Measurements from ENCODE around the gene SGCA. TPM values are rescaled to one million over a fixed set of nuclear protein-coding genes. Genes with fewer than 3 reads are reported as not detected.

Gene SGCA
- polyA plus RNA-seq, 4 donors, result 0.48 to 1.5 (median 0.89) TPM

DNA sequence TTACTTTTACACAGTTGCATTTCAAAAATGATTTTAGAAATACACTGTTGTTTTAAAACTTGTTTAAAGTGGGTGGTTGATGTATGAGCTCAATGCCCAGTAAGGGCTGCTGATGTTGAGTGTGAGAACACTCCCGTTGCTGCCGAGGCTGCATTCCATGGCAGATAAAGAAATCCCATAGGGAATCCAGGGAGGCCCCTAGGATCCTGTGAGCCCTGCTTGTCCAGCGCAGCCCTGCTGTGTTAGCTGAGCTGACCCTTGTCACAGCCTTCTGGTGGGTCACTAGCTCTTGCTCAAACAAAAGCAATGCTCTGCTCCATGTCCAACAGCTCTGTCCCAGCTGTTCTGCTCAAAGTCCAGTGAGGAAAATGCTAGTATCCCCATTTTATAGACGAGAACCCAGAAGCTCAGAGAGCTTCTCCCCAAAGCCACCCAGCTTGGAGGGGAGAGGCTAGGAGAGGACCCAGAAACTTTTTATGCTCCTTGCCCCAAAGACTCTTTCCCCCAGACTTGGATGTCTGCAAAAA is 54.2 kb downstream of the SGCA start:
- no peak for DNase-seq (ENCODE audit: low read depth in 4 of 4, low spot score in 3 of 4)

DNA sequence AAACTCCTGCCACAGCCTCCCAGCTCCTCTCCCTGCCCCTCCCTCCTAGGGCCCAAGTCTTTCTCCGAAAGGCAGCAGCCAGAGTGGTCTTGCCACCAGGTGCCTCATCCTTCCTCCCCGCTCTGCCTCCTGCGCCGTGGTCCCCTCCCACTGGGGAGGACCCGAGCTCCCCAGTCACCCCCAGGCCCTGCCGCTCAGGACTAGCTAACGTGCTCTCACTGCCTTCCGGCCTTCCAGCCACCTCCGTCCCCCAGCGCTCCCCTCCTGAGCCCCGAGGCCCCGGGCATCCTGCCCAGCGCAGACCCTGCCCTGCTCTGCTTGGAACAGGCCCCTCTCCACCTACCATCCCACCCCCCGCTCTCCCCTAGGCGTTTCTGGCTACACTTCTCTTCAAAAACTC is 55.0 kb downstream of the SGCA start:
- DNase-seq (ENCODE audit: low read depth in 4 of 4, low spot score in 3 of 4), result no peak

DNA sequence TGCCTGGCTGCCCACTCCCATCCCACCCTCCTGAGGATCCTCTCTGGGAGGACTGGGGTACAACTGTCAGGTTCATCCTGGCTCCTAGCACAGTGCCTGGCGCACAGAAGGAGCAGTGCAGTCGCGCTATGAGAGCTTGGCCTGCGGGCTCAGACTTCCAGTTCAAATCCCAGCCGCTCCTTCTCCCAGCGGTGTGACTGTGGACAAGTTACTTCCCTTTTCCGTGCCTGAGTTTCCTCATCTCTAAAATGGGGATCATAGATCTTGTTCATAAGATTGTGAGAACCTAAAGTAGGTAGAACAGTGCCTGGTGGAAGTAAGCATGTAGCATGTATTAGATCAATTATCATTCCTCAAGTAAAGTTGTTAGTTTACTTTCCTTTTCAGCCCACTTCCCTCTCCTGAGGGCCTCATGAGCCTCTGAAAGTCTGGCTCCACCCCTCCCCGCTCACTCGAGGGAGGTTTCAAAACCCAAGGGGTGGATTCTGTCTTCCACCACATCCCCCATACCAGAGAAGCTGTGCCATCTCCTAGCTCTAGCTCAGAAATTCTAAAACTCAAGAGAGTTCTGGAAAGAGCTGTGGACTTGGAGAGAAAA is 55.6 kb downstream of the SGCA start:
- DNase-seq (ENCODE audit: low read depth in 4 of 4, low spot score in 3 of 4), result no peak

DNA sequence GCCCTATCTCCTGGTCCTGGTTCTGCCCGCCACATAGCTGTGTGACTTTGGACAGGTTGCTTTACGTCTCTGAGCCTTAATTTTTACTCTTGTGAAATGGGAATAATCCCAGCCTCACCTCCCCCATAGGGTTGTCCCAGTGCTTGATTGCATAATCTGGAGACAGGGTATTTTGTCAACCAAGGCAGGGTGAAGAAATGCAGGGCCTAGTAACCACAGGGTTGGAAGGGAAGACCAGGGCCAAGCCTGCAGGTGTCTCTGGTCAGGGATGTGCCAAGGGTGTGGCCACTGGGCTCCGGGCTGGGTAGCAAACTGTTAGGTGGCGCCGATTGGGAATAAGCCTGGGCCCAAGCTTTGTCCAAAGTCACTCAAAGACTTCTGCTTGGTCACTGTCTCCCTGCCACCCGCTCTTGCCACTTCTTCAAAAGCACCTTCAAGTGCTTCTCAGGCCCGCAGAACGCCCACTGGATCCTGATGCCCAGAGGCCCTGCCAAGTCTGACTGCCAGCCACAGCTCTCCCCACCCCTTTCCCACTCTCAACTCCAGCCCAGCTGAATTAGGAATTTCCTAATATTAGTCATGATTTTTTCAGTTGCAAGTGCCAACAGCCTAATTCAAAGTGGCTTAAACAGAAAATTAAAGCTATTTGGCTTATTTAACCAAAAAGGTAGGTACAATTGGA is 56.2 kb downstream of the SGCA start:
- DNase-seq (ENCODE audit: low read depth in 4 of 4, low spot score in 3 of 4), result no peak

GRCh38 chr17:50222922-50223321 is 57.1 kb downstream of the SGCA start:
- DNase-seq (ENCODE audit: low read depth in 4 of 4, low spot score in 3 of 4), result no peak

Other genes starting within 250 kb of the SGCA start
- gene DLX4, start 196.8 kb upstream of the SGCA start, polyA plus RNA-seq (ENCODE audit: insufficient read length in 4 of 4), result under 1 TPM in 3 of 4 donors, not detected in 1; 0.60 to 0.98 (median 0.66) TPM
- 1 to 10 TPM in 3 of 4 donors, under 1 TPM in 1; 0.99 to 1.7 (median 1.3) TPM for gene DLX3, start 170.8 kb upstream of the SGCA start, polyA plus RNA-seq (ENCODE audit: insufficient read length in 4 of 4)
- gene ITGA3, start 109.9 kb upstream of the SGCA start, polyA plus RNA-seq (ENCODE audit: insufficient read length in 4 of 4), result 100 to 1,000 TPM in 1 of 4 donors, 10 to 100 TPM in 3; 48.3 to 109 (median 88.1) TPM
- gene PDK2, start 70.7 kb upstream of the SGCA start, polyA plus RNA-seq (ENCODE audit: insufficient read length in 4 of 4), result 100 to 1,000 TPM in 3 of 4 donors, 10 to 100 TPM in 1; 68.8 to 113 (median 112) TPM
- gene SAMD14, start 35.8 kb upstream of the SGCA start, polyA plus RNA-seq (ENCODE audit: insufficient read length in 4 of 4), result 10 to 100 TPM in 3 of 4 donors, 1 to 10 TPM in 1; 9.2 to 19.0 (median 13.1) TPM
- gene PPP1R9B, start 15.3 kb upstream of the SGCA start, polyA plus RNA-seq (ENCODE audit: insufficient read length in 4 of 4), result 10 to 100 TPM; 40.5 to 54.9 (median 46.6) TPM
- 1,000 to 10,000 TPM in 1 of 4 donors, 100 to 1,000 TPM in 3; 462 to 7,291 (median 934) TPM for gene COL1A1, start 35.6 kb downstream of the SGCA start, polyA plus RNA-seq (ENCODE audit: insufficient read length in 4 of 4)
- gene TMEM92, start 108.5 kb downstream of the SGCA start, polyA plus RNA-seq (ENCODE audit: insufficient read length in 4 of 4), result 1 to 10 TPM in 3 of 4 donors, under 1 TPM in 1; 0.66 to 2.9 (median 1.9) TPM
- gene XYLT2, start 180.1 kb downstream of the SGCA start, polyA plus RNA-seq (ENCODE audit: insufficient read length in 4 of 4), result 10 to 100 TPM; 18.2 to 24.5 (median 19.1) TPM
- 10 to 100 TPM; 59.8 to 76.3 (median 69.4) TPM for gene MRPL27, start 207.2 kb downstream of the SGCA start, polyA plus RNA-seq (ENCODE audit: insufficient read length in 4 of 4)
- gene EME1, start 207.2 kb downstream of the SGCA start, polyA plus RNA-seq (ENCODE audit: insufficient read length in 4 of 4), result 1 to 10 TPM; 7.3 to 9.2 (median 8.0) TPM
- gene LRRC59, start 231.5 kb downstream of the SGCA start, polyA plus RNA-seq (ENCODE audit: insufficient read length in 4 of 4), result 10 to 100 TPM; 56.8 to 66.3 (median 64.4) TPM